ENCODE data around the gene POU4F1. TPM values are rescaled to one million over a fixed set of nuclear protein-coding genes. Genes with fewer than 3 reads are reported as not detected.

POU4F1 gene, protein sequence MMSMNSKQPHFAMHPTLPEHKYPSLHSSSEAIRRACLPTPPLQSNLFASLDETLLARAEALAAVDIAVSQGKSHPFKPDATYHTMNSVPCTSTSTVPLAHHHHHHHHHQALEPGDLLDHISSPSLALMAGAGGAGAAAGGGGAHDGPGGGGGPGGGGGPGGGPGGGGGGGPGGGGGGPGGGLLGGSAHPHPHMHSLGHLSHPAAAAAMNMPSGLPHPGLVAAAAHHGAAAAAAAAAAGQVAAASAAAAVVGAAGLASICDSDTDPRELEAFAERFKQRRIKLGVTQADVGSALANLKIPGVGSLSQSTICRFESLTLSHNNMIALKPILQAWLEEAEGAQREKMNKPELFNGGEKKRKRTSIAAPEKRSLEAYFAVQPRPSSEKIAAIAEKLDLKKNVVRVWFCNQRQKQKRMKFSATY
- total RNA-seq: not detected in 2 replicates

DNA sequence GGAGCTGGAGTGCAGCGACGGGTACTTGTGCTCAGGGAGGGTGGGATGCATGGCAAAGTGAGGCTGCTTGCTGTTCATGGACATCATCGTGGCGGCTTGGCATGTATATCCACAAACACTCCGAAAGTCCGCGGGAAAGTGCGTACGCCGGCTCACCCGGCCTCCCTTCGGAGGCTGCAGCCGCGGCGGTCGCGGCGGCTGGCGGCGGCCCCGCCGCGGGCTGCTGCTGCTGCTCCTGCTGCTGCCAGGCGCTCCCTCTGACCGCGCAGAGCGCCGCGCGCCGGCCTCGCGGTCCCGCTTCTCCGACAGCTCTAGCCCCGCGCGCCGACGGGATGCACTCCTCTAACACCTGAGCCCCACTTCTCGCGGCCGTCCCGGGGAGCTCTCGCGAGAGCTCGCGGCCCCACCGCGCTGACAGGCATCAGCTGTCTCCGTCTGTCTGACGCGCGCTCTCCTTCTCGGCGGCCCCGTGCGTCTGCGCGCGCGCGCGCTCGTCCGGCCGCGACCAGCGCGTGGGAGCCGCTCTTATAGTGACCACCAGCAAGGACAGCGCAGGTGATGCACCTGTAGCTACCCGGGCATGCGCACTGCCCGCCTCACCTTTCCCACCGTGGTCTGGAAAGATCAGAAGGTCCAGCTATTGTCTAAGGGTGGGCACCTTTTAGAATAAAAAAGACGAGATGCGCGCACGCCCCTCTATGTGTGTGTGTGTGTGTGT is at the start of gene POU4F1:
Gene POU4F1 (minus strand): TSS at position 313 of the 718 bp plus-strand sequence. CDS start 226 bp downstream, at position 87.

Other genes with a start within 250 kb of the POU4F1 start
- gene OBI1, start 55.6 kb upstream of the POU4F1 start, total RNA-seq: 10.4 and 10.9 TPM in 2 replicates